ENCODE results near the gene PTPRG. TPM values are rescaled to one million over a fixed set of nuclear protein-coding genes. Genes with fewer than 3 reads are reported as not detected.

Gene PTPRG
- total and polyA plus RNA-seq, 2 donors (not counting 3 experiments of a cell fraction or from before 2014, with no cell fraction given): 8.9 to 39.1 TPM

DNA sequence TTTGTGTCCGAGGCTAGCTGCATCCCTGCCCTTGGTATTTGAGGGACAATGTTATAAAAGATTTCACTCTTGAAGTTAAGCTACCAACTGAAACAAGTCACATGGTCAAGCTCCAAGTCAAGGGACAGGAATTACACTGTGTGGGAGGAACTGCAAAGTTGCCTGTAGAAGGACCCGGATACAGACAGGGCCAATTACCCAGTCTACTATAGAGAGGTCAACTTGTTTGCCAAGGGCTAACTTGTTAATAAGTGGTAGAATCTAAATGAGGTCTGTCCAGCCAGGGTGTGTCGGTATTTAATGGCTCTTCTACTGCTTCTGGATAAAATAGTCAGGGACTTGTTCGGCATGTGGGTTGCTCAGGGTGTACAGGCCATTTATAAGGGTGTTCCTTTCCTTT is 55.7 kb downstream of the PTPRG start:
- DNase-seq (ENCODE audit: low read depth, low spot score): peak; percentile 25
- FAIRE-seq: no peak

DNA sequence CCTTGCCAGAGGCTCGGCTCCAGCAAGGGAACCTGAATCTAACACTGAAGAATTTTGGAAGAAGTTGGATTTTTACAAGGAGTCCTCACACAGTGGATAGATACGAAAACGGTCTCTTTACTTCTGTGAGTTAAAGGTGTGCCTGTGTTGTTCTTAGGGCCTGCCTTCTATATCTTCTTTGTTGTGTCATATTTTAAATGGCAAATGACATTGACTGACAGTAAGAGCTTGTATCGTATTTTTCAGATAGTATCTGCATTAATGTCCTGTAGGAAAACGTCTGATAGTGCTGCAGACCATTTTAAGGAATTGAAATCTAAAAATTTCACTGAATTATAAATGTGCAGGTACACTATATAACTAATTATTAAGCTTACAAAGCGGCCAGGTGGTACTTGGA is 56.3 kb downstream of the PTPRG start:
- FAIRE-seq (no peak), DNase-seq (ENCODE audit: low read depth, low spot score) (no peak)
- CTCF ChIA-PET: no interaction called here
- dilution Hi-C loops (cut with MboI; ENCODE audit: extremely low pct_ligation_motif_present, low sequenced_read_pairs): no loop called here
- no peak overlapping the region for H3K4me3 ChIP-seq (replicated peaks in 1 of 3; ENCODE audit: insufficient read depth in 1 of 3, low read depth in 1 of 3, low read length in 3 of 3)
- H3K4me1 ChIP-seq (ENCODE audit: control insufficient read depth, extremely low read depth, insufficient read depth, low read length): no peaks in the 10 kb centered on the region
- H3K36me3 ChIP-seq (ENCODE audit: control insufficient read depth in 2 of 2, extremely low read depth in 1 of 2, insufficient read depth in 2 of 2, low read length in 2 of 2): no peaks in the 10 kb centered on the region
- H4K20me1 ChIP-seq (replicated peaks; ENCODE audit: control insufficient read depth, extremely low read depth, insufficient read depth, low read length): no peaks in the 10 kb centered on the region
- H3K4me2 ChIP-seq (ENCODE audit: insufficient read depth, low read length): no peak overlapping the region
- H3K27me3 ChIP-seq (ENCODE audit: control insufficient read depth in 2 of 2, insufficient read depth in 2 of 2, low read length in 2 of 2): no peaks in the 10 kb centered on the region
- TF ChIP-seq GATA2 (IDR thresholded peaks at IDR 0.05; ENCODE audit: insufficient read depth, insufficient read length, low read depth, low read length): no peak
- TF ChIP-seq FOS (IDR thresholded peaks at IDR 0.05; ENCODE audit: borderline replicate concordance, insufficient read depth, low read length): no peak
- no peak for TF ChIP-seq POLR2AphosphoS5 (IDR thresholded peaks at IDR 0.05; ENCODE audit: insufficient read depth, low read depth, low read length)
- no peak for TF ChIP-seq POLR2A (IDR thresholded peaks at IDR 0.05; ENCODE audit: low read depth, low read length)
- no peak for TF ChIP-seq MYC (IDR thresholded peaks at IDR 0.05; ENCODE audit: low read depth, low read length)
- TF ChIP-seq, protein P1, sequence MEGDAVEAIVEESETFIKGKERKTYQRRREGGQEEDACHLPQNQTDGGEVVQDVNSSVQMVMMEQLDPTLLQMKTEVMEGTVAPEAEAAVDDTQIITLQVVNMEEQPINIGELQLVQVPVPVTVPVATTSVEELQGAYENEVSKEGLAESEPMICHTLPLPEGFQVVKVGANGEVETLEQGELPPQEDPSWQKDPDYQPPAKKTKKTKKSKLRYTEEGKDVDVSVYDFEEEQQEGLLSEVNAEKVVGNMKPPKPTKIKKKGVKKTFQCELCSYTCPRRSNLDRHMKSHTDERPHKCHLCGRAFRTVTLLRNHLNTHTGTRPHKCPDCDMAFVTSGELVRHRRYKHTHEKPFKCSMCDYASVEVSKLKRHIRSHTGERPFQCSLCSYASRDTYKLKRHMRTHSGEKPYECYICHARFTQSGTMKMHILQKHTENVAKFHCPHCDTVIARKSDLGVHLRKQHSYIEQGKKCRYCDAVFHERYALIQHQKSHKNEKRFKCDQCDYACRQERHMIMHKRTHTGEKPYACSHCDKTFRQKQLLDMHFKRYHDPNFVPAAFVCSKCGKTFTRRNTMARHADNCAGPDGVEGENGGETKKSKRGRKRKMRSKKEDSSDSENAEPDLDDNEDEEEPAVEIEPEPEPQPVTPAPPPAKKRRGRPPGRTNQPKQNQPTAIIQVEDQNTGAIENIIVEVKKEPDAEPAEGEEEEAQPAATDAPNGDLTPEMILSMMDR (IDR thresholded peaks at IDR 0.05; ENCODE audit: extremely low read depth in 1 of 2, insufficient read depth in 1 of 2, low read depth in 1 of 2, low read length in 2 of 2): no peak
- TF ChIP-seq JUN (IDR thresholded peaks at IDR 0.05; ENCODE audit: borderline replicate concordance, insufficient read depth, insufficient read length, low read depth): no peak
- TF ChIP-seq, protein P2, sequence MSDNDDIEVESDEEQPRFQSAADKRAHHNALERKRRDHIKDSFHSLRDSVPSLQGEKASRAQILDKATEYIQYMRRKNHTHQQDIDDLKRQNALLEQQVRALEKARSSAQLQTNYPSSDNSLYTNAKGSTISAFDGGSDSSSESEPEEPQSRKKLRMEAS (IDR thresholded peaks at IDR 0.05; ENCODE audit: insufficient read depth, insufficient read length): no peak
- no peak for TF ChIP-seq EZH2 (IDR thresholded peaks at IDR 0.05; ENCODE audit: borderline replicate concordance, low read depth, low read length, severe bottlenecking)
- intact Hi-C loops (cut with micrococcal nuclease): no loop called here
- H3K79me2 ChIP-seq (ENCODE audit: control insufficient read depth, insufficient read depth, low read length): no peaks in the 10 kb centered on the region
- no TSS peak for BruUV-seq (replicated peaks)
- no peak overlapping the region for H2AFZ ChIP-seq (ENCODE audit: low read depth, low read length)
- H3K9ac ChIP-seq (replicated peaks; ENCODE audit: extremely low read depth, insufficient read depth, low read length): no peak overlapping the region
- H3K9me3 ChIP-seq (replicated peaks; ENCODE audit: control insufficient read depth, insufficient read depth, low read length): no peaks in the 10 kb centered on the region
- no peaks in the 10 kb centered on the region for H3K9me1 ChIP-seq (replicated peaks; ENCODE audit: control insufficient read depth, extremely low read depth, insufficient read depth, low read length)
- POLR2A ChIA-PET: no interaction called here
- no peak overlapping the region for H3K27ac ChIP-seq (ENCODE audit: insufficient read depth, low read depth, low read length)

More for the DNA sequence above, 55.7 kb downstream of the PTPRG start:
- Histone ChIP-seq H3K36me3 (ENCODE audit: control insufficient read depth in 2 of 2, extremely low read depth in 1 of 2, insufficient read depth in 2 of 2, low read length in 2 of 2) (no peaks in the 10 kb centered on the region), H3K27ac (ENCODE audit: insufficient read depth, low read depth, low read length) (no peak overlapping the region), H3K9ac (replicated peaks; ENCODE audit: extremely low read depth, insufficient read depth, low read length) (no peak overlapping the region), H3K79me2 (ENCODE audit: control insufficient read depth, insufficient read depth, low read length) (no peaks in the 10 kb centered on the region), H3K27me3 (ENCODE audit: control insufficient read depth in 2 of 2, insufficient read depth in 2 of 2, low read length in 2 of 2) (no peaks in the 10 kb centered on the region), H3K9me3 (replicated peaks; ENCODE audit: control insufficient read depth, insufficient read depth, low read length) (no peaks in the 10 kb centered on the region), H3K4me2 (ENCODE audit: insufficient read depth, low read length) (no peak overlapping the region), H3K4me1 (ENCODE audit: control insufficient read depth, extremely low read depth, insufficient read depth, low read length) (no peaks in the 10 kb centered on the region), H3K9me1 (replicated peaks; ENCODE audit: control insufficient read depth, extremely low read depth, insufficient read depth, low read length) (no peaks in the 10 kb centered on the region), H3K4me3 (replicated peaks in 1 of 3; ENCODE audit: insufficient read depth in 1 of 3, low read depth in 1 of 3, low read length in 3 of 3) (no peak overlapping the region), H4K20me1 (replicated peaks; ENCODE audit: control insufficient read depth, extremely low read depth, insufficient read depth, low read length) (no peaks in the 10 kb centered on the region), H2AFZ (ENCODE audit: low read depth, low read length) (no peak overlapping the region)
- BruUV-seq (replicated peaks): no TSS peak
- TF ChIP-seq, protein P1 (IDR thresholded peaks at IDR 0.05; ENCODE audit: extremely low read depth in 1 of 2, insufficient read depth in 1 of 2, low read depth in 1 of 2, low read length in 2 of 2): no peak
- TF ChIP-seq POLR2A (IDR thresholded peaks at IDR 0.05; ENCODE audit: low read depth, low read length) (no peak), JUN (IDR thresholded peaks at IDR 0.05; ENCODE audit: borderline replicate concordance, insufficient read depth, insufficient read length, low read depth) (no peak), MYC (IDR thresholded peaks at IDR 0.05; ENCODE audit: low read depth, low read length) (no peak)
- CTCF ChIA-PET: no interaction called here
- POLR2A ChIA-PET: no interaction called here
- intact Hi-C loops (cut with micrococcal nuclease) (no loop called here), dilution Hi-C loops (cut with MboI; ENCODE audit: extremely low pct_ligation_motif_present, low sequenced_read_pairs) (no loop called here)
